BE2C (cell line): ENCODE measurements around the gene GALNT6.
"Not testable (repeated sequence)": the region's sequence is repeated elsewhere in the genome, so short reads cannot be mapped to it uniquely, and the experiment has no call there.

Experiments
- DNase-seq: peaks from one replicate; pipeline ENCODE4 v3.0.0-alpha.2; 2020
- H3K27me3 ChIP-seq: fragments of 250-450 bp; sonication (Bioruptor Pico); 2 replicates; pipeline ENCODE4 v1.5.1; 2020; ENCODE audit warnings: mild to moderate bottlenecking
- H3K36me3 ChIP-seq: fragments of 250-450 bp; sonication (Bioruptor Pico); 2 replicates; pipeline ENCODE4 v1.5.1; 2020; ENCODE audit warnings: mild to moderate bottlenecking
- H3K4me1 ChIP-seq: fragments of 250-450 bp; sonication (Bioruptor Pico); 2 replicates; pipeline ENCODE4 v1.5.1; 2020
- H3K4me3 ChIP-seq: 2 replicates; pipeline ENCODE4 v1.5.1; 2011; ENCODE audit warnings: low read depth, low read length
- H3K9me3 ChIP-seq: fragments of 250-450 bp; sonication (Bioruptor Pico); 2 replicates; pipeline ENCODE4 v1.5.1; 2020
- CTCF ChIP-seq: IDR thresholded peaks from 2 replicates; pipeline ENCODE4 v1.5.1; 2012; ENCODE audit warnings: mild to moderate bottlenecking, low read depth, low read length

Gene GALNT6

GRCh38 chr12:51320311-51320694 is 70.9 kb downstream of the GALNT6 start:
- no peak for TF ChIP-seq CTCF
- no peaks in the 10 kb centered on the region for H3K36me3 ChIP-seq
- H3K4me3 ChIP-seq, result no peak overlapping the region
- H3K27me3 ChIP-seq, result no peaks in the 10 kb centered on the region
- no peaks in the 10 kb centered on the region; the same call in 1 of the 2 replicates for H3K4me1 ChIP-seq
- no peak for DNase-seq
- H3K9me3 ChIP-seq, result no peaks in the 10 kb centered on the region; the same call in 1 of the 2 replicates

DNA sequence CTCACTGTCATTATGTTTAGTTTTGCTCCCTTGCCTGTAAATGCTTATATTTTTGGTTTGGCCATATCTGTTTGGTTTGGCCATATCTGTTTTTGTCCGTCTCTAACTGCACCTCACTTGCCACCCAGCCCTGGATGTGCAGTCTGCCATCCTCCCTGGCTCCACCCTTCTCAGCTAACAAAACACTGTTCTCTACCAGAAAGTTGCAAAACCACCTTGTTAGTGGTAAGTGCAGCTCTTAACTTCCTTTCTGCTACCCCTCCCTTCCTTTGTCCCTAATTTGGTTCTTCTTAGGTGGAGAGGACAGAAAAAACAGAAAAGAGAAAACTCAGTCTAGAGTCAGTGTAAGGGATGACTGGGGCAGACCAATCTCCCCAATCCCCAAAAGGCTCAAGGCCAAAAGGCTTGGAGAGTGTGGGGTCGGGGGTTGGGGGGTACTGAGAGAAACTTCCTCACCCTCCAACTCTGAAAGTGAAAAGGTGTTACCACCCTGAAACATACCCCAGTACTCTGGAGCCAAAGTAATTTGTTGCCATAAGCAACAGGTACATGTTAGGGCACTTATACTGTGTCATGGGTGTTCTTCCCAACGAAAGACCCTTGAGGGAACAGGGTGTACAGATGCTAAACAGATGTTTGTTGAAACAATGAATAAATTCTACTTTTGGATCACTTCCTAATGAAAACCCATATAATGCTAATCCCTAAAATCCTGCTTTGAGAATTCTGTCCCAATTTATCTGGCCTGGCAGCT is 72.2 kb downstream of the GALNT6 start:
- no peak for TF ChIP-seq CTCF
- H3K27me3 ChIP-seq, result no peaks in the 10 kb centered on the region
- DNase-seq, result no peak
- H3K36me3 ChIP-seq, result no peaks in the 10 kb centered on the region
- no peaks in the 10 kb centered on the region; the same call in 1 of the 2 replicates for H3K4me1 ChIP-seq
- H3K4me3 ChIP-seq, result no peak overlapping the region
- no peaks in the 10 kb centered on the region for H3K9me3 ChIP-seq

GRCh38 chr12:51318057-51318806 is 73.0 kb downstream of the GALNT6 start:
- H3K4me1 ChIP-seq, H3K36me3 ChIP-seq, H3K4me3 ChIP-seq, DNase-seq, H3K27me3 ChIP-seq, H3K9me3 ChIP-seq: not testable (repeated sequence)

GRCh38 chr12:51311389-51311788 is 79.8 kb downstream of the GALNT6 start:
- TF ChIP-seq CTCF, result no peak
- no peak for DNase-seq
- Histone ChIP-seq H3K4me1 (no peaks in the 10 kb centered on the region), H3K9me3 (no peaks in the 10 kb centered on the region), H3K27me3 (no peaks in the 10 kb centered on the region), H3K36me3 (no peaks in the 10 kb centered on the region), H3K4me3 (no peak overlapping the region)

DNA sequence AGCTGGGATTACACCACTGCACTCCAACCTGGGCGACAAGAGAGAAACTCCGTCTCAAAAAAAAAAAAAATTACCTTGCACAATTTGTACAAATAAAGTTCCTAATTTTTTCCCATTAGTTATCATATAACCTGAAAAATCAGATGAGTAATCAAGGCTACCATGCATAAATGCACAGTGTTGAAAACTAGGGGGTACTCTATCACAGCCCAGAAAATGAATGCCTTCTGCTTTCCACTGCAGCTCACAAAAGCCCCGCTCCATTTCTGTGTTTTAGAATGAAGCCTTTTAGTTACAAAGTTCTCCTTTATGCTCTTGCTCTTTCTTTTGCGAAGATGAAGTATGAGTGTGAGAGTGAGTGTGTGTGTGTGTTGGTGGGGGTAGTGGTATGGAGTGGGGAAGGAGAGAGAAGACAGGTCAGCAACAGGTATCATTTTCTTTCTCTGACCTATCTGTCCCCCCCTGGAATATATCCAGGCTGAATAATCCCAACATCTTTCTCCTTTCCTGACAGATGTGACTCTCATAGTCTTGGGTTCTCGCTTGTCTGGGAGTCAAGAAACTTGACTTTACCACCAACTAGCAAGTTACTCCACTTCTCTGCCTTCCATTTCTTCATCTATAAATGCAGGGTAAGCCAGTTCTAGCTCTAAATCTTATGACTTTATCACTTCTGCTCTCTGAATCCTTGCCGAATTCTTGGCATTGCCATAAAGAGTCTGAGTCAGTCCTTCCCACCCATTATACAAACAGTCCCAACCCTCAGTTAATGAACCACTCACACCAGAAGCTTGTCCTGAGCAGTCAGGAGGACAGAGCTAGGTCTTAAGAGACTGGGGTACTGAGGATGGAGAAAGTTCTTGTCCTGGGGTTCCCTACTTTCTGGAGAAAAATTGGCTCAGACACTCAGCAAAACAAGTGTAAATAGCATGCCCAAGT is 83.3 kb downstream of the GALNT6 start:
- Histone ChIP-seq H3K4me3 (no peak overlapping the region), H3K9me3 (no peaks in the 10 kb centered on the region), H3K4me1 (no peaks in the 10 kb centered on the region), H3K36me3 (no peaks in the 10 kb centered on the region), H3K27me3 (no peaks in the 10 kb centered on the region)
- DNase-seq, result no peak
- TF ChIP-seq CTCF, result no peak

DNA sequence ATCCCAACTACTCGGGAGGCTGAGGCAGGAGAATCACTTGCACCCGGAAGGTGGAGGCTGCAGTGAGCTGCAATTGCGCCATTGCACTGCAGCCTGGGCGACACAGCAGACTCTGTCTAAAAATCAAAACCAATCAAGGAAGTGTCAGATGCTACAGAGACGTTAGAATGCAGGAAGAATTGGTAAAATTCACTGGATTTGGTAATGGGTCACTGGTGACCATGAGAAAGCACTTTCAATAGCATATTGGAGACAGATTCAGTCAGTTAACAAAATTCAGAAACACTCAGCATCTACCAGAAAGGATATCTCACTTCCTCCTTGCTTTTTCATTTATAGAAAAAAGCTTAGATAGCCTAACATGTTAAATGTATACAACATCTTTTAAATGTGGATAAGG is 84.7 kb downstream of the GALNT6 start:
- no peak overlapping the region for H3K4me3 ChIP-seq
- DNase-seq, result no peak
- no peaks in the 10 kb centered on the region for H3K4me1 ChIP-seq
- no peaks in the 10 kb centered on the region for H3K9me3 ChIP-seq
- TF ChIP-seq CTCF, result no peak
- H3K27me3 ChIP-seq, result no peaks in the 10 kb centered on the region
- H3K36me3 ChIP-seq, result no peaks in the 10 kb centered on the region
